Fibroblast of mammary gland (primary cell): ENCODE measurements around the gene ELMO3.

ENCODE experiments used
- DNase-seq: peaks from one replicate; pipeline ENCODE4 v3.0.0-alpha.2; 2010; ENCODE audit warnings: low read depth
- H3K4me3 ChIP-seq: 2 replicates; pipeline ENCODE4 v1.5.1; 2011; ENCODE audit warnings: low read depth, mild to moderate bottlenecking, low read length, moderate library complexity; ENCODE audit not compliant: control insufficient read depth
- CTCF ChIP-seq: conservative IDR thresholded peaks from 2 replicates; pipeline ENCODE4 v1.5.1; 2011; ENCODE audit warnings: low read depth, low read length, inconsistent platforms; ENCODE audit not compliant: control insufficient read depth, insufficient read depth

Gene ELMO3

GRCh38 chr16:67242138-67242730, 43.3 kb downstream of the ELMO3 start:
- no peak overlapping the region for H3K4me3 ChIP-seq
- no peak for TF ChIP-seq CTCF
- no peak for DNase-seq

GRCh38 chr16:67243481-67243880, 44.5 kb downstream of the ELMO3 start:
- TF ChIP-seq CTCF = no peak
- H3K4me3 ChIP-seq = no peak overlapping the region

GRCh38 chr16:67244387-67245185, 45.7 kb downstream of the ELMO3 start:
- peak overlapping the region; percentile 89 for H3K4me3 ChIP-seq
- peak; percentile 94 for DNase-seq
- TF ChIP-seq CTCF = no peak

More at GRCh38 chr16:67243481-67243880, 44.5 kb downstream of the ELMO3 start:
- no peak for DNase-seq

- TF ChIP-seq CTCF = no peak
Measured at GRCh38 chr16:67245186-67245585, 46.3 kb downstream of the ELMO3 start.

GRCh38 chr16:67245674-67246080, 46.7 kb downstream of the ELMO3 start:
- no peak for TF ChIP-seq CTCF
- H3K4me3 ChIP-seq = peak overlapping the region; percentile 89
- no peak for DNase-seq

More at GRCh38 chr16:67245186-67245585, 46.3 kb downstream of the ELMO3 start:
- no peak for DNase-seq
- peak overlapping the region; percentile 89 for H3K4me3 ChIP-seq

- peak; percentile 13 for TF ChIP-seq CTCF
- peak overlapping the region; percentile 89 for H3K4me3 ChIP-seq
- DNase-seq = peak; percentile 90
Measured at GRCh38 chr16:67246081-67246755, 47.3 kb downstream of the ELMO3 start.
